IMR-90 (cell line): ENCODE results near the gene TTLL9. TPM values are rescaled to one million over a fixed set of nuclear protein-coding genes. Genes with fewer than 3 reads are reported as not detected.

Experiments
- ATAC-seq: fragments of 200-7000 bp; cut with Tn5 transposase; 2 replicates; pipeline ENCODE4 v1.9.1; 2020; ENCODE audit warnings: low read depth, mild to moderate bottlenecking, moderate library complexity
- BruUV-seq: library from RNA; stranded (reverse); fragments of 400-500 nt; replicated peaks from 2 replicates; lab custom pipeline; 2021; lab: Mats Ljungman, UMichigan
- CTCF ChIA-PET: fragments of 300-600 bp; formaldehyde crosslinking; extraction: SDS; loops from one replicate; lab custom pipeline; 2021; ENCODE audit warnings: antibody characterized with exemption; lab: Yijun Ruan, JAX
- POLR2A ChIA-PET: fragments of 300-600 bp; sonication (Branson Sonifier 250); formaldehyde crosslinking; loops from one replicate; lab custom pipeline; 2022; ENCODE audit warnings: antibody characterized with exemption; ENCODE audit not compliant: unreplicated experiment; lab: Charles Lee
- DNase-seq: peaks from one replicate; pipeline ENCODE4 v3.0.0; 2013
- H2AFZ ChIP-seq: replicated peaks from 2 replicates; pipeline ENCODE3; 2013; ENCODE audit warnings: low read length, mild to moderate bottlenecking; ENCODE audit not compliant: poor library complexity
- H2AK5ac ChIP-seq: 2 replicates; pipeline ENCODE4 v1.6.1; 2013; ENCODE audit warnings: low read depth, low read length, inconsistent platforms
- H2AK9ac ChIP-seq: replicated peaks from 2 replicates; pipeline ENCODE3; 2013; ENCODE audit warnings: mild to moderate bottlenecking, low read depth, low read length, moderate library complexity; ENCODE audit not compliant: poor library complexity
- H2BK120ac ChIP-seq: 2 replicates; pipeline ENCODE4 v1.6.1; 2013; ENCODE audit warnings: low read depth, low read length, inconsistent platforms
- H2BK15ac ChIP-seq: 3 replicates; pipeline ENCODE4 v1.6.1; 2013; ENCODE audit warnings: low read depth, low read length, inconsistent platforms
- H2BK20ac ChIP-seq: 2 replicates; pipeline ENCODE4 v1.6.1; 2013; ENCODE audit warnings: low read depth, mild to moderate bottlenecking, inconsistent platforms, low read length, moderate library complexity
- H2BK5ac ChIP-seq: 2 replicates; pipeline ENCODE4 v1.6.1; 2013; ENCODE audit warnings: mild to moderate bottlenecking, low read depth, low read length, inconsistent platforms; ENCODE audit not compliant: poor library complexity, severe bottlenecking
- H3K14ac ChIP-seq: replicated peaks from 2 replicates; pipeline ENCODE4 v1.6.1; 2013; ENCODE audit warnings: low read depth, low read length, inconsistent platforms
- H3K18ac ChIP-seq: 2 replicates; pipeline ENCODE4 v1.6.1; 2013; ENCODE audit warnings: low read depth, low read length, control low read depth
- H3K23ac ChIP-seq: 2 replicates; pipeline ENCODE4 v1.6.1; 2013; ENCODE audit warnings: low read depth, low read length, inconsistent platforms
- H3K27ac ChIP-seq: 2 replicates; pipeline ENCODE4 v1.5.1; 2013; ENCODE audit warnings: mild to moderate bottlenecking, control low read depth, low read length; ENCODE audit not compliant: insufficient read depth
- H3K27me3 ChIP-seq: 2 replicates; pipeline ENCODE4 v1.6.1; 2013; ENCODE audit warnings: low read length; ENCODE audit not compliant: control insufficient read depth, insufficient read depth
- H3K36me3 ChIP-seq: 2 replicates; pipeline ENCODE4 v1.6.1; 2013; ENCODE audit warnings: low read length, mixed read lengths; ENCODE audit not compliant: control insufficient read depth, insufficient read depth
- H3K4ac ChIP-seq: 2 replicates; pipeline ENCODE4 v1.6.1; 2013; ENCODE audit warnings: low read depth, low read length, inconsistent platforms
- H3K4me1 ChIP-seq: 2 replicates; pipeline ENCODE4 v1.6.1; 2013; ENCODE audit warnings: low read length, mixed read lengths; ENCODE audit not compliant: control insufficient read depth, insufficient read depth
- H3K4me2 ChIP-seq: 2 replicates; pipeline ENCODE4 v1.6.1; 2013; ENCODE audit warnings: low read depth, mild to moderate bottlenecking, control low read depth, low read length, moderate library complexity
- H3K4me3 ChIP-seq: 2 replicates; pipeline ENCODE4 v1.5.1; 2013; ENCODE audit warnings: low read depth, mild to moderate bottlenecking, control low read depth, low read length, moderate library complexity; ENCODE audit not compliant: insufficient read depth
- H3K56ac ChIP-seq: 2 replicates; pipeline ENCODE4 v1.6.1; 2013; ENCODE audit warnings: low read length, inconsistent platforms; ENCODE audit not compliant: insufficient read depth; ENCODE audit errors: extremely low read depth
- H3K79me1 ChIP-seq, 2 experiments: 2 replicates each; pipeline ENCODE4 v1.6.1; 2013; ENCODE audit warnings: low read length in 2 of 2, inconsistent platforms in 1 of 2, low read depth in 1 of 2
- H3K9ac ChIP-seq: 2 replicates; pipeline ENCODE4 v1.6.1; 2013; ENCODE audit warnings: low read depth, low read length, control low read depth
- H3K9me1 ChIP-seq: 2 replicates; pipeline ENCODE4 v1.6.1; 2013; ENCODE audit warnings: low read length, inconsistent platforms; ENCODE audit not compliant: insufficient read depth
- H3K9me3 ChIP-seq: 2 replicates; pipeline ENCODE4 v1.6.1; 2013; ENCODE audit warnings: low read length; ENCODE audit not compliant: control insufficient read depth, insufficient read depth
- H4K20me1 ChIP-seq: 2 replicates; pipeline ENCODE4 v1.6.1; 2013; ENCODE audit warnings: low read length, inconsistent platforms; ENCODE audit not compliant: insufficient read depth
- H4K5ac ChIP-seq: 2 replicates; pipeline ENCODE4 v1.6.1; 2013; ENCODE audit warnings: mild to moderate bottlenecking, low read depth, low read length, control low read depth
- H4K8ac ChIP-seq, 2 experiments: 2 replicates each; pipeline ENCODE4 v1.6.1; 2013; ENCODE audit warnings: low read depth in 2 of 2, low read length in 2 of 2, control low read depth in 1 of 2, inconsistent platforms in 1 of 2
- H4K91ac ChIP-seq: 2 replicates; pipeline ENCODE4 v1.6.1; 2013; ENCODE audit warnings: low read depth, low read length, inconsistent platforms; ENCODE audit not compliant: insufficient read depth
- MAFK ChIP-seq: IDR thresholded peaks from 2 replicates; pipeline ENCODE4 v1.6.1; 2012; ENCODE audit warnings: low read depth, low read length, improper control_type of control experiment
- MXI1 ChIP-seq: IDR thresholded peaks from 2 replicates; pipeline ENCODE4 v1.6.1; 2012; ENCODE audit warnings: low read depth, mild to moderate bottlenecking, low read length, moderate library complexity, borderline replicate concordance
- WGBS, 2 experiments: methylation state at CpG; one replicate each; pipeline versions ENCODE4 v1.1.5 to v1.1.7; 2013; ENCODE audit warnings: missing lambda C conversion rate in 2 of 2; ENCODE audit not compliant: insufficient read length in 1 of 2; ENCODE audit errors: extremely low coverage in 2 of 2; 5-methylcytosine and 5-hydroxymethylcytosine counted together
- dilution Hi-C: fragments of 300-500 bp; cut with HindIII; formaldehyde crosslinking; loops from one replicate; pipeline ENCODE4 v1.14.3; 2018; ENCODE audit warnings: low sequenced_read_pairs; ENCODE audit not compliant: unreplicated experiment
- in situ Hi-C: fragments of 300-500 bp; cut with MboI; formaldehyde crosslinking; loops from 3 replicates; pipeline ENCODE4 v1.14.3; 2019; ENCODE audit warnings: low sequenced_read_pairs, inconsistent platforms, mixed read lengths
- intact Hi-C: fragments of 100-400 bp; cut with micrococcal nuclease; formaldehyde crosslinking; loops from 2 replicates; pipeline ENCODE4 v1.10.0; 2022
- polyA plus RNA-seq, 3 experiments: library from polyadenylated mRNA; depleted of rRNA; stranded (reverse); fragments of >200 nt; gene quantifications; 2 replicates each; pipeline ENCODE4 v1.2.3, GENCODE V29; 2012; ENCODE audit warnings: low replicate concordance in 1 of 3
- total RNA-seq: library from RNA; depleted of rRNA; stranded (reverse); fragments of >200 nt; gene quantifications from 2 replicates; pipeline ENCODE4 v1.2.3, GENCODE V29; 2012

Gene TTLL9
- total and polyA plus RNA-seq, 2 of the 4 experiments (the other 2 are of a cell fraction), result not detected

GRCh38 chr20:31924561-31924960 lies 54.1 kb downstream of the TTLL9 start:
- Histone ChIP-seq H2BK15ac (no peak overlapping the region), H3K9me1 (no peaks in the 10 kb centered on the region), H3K27ac (no peak overlapping the region), H2AK5ac (no peak overlapping the region), H4K20me1 (no peaks in the 10 kb centered on the region), H4K91ac (no peak overlapping the region), H3K4me3 (no peak overlapping the region), H3K4me2 (no peak overlapping the region), H2BK120ac (no peak overlapping the region), H3K14ac (no peak overlapping the region), H3K9me3 (no peaks in the 10 kb centered on the region), H3K27me3 (peaks cover 37% of the 10 kb centered on the region), H2AFZ (no peak overlapping the region), H3K4me1 (no peaks in the 10 kb centered on the region), H2BK5ac (no peak overlapping the region), H2BK20ac (no peak overlapping the region), H3K4ac (no peak overlapping the region), H3K18ac (no peak overlapping the region), H3K36me3 (no peaks in the 10 kb centered on the region), H3K9ac (no peak overlapping the region), H2AK9ac (no peak overlapping the region), H4K5ac (no peak overlapping the region), H3K56ac (no peak overlapping the region), H3K23ac (no peak overlapping the region), H4K8ac (no peak overlapping the region), H3K79me1 (no peaks in the 10 kb centered on the region)
- in situ Hi-C loops (no loop called here), dilution Hi-C loops (no loop called here), intact Hi-C loops (no loop called here)
- ChIA-PET CTCF (interaction anchor here (0.7 to 1.0 kb wide), 2 partner anchors 10 to 12 kb away, joined by 3 to 4 read pairs; no protein-coding TSS in a partner anchor), POLR2A (no interaction called here)
- BruUV-seq, result no TSS peak
- TF ChIP-seq MAFK (no peak), MXI1 (no peak)
- ATAC-seq, result no peak
- 80% methylated on average over 1 of the region's 8 CpGs; no CpG with 5 or more reads in 1 of the 2 experiments for WGBS, 2 experiments
- no peak for DNase-seq
